HG03457 (cell line): ENCODE results near the gene ATP11A.
"Not testable (repeated sequence)": the region's sequence is repeated elsewhere in the genome, so short reads cannot be mapped to it uniquely, and the experiment has no call there.

ENCODE experiments used
- ATAC-seq: cut with Tn5 transposase; IDR thresholded peaks from one replicate; pipeline ENCODE4 v1.9.1; 2021; ENCODE audit warnings: moderate number of reproducible peaks; ENCODE audit not compliant: unreplicated experiment

Gene ATP11A

GRCh38 chr13:112831801-112832200 lies 142.0 kb downstream of the ATP11A start:
- ATAC-seq, result no peak

GRCh38 chr13:112832811-112833210 lies 143.0 kb downstream of the ATP11A start:
- no peak for ATAC-seq

- no peak for ATAC-seq
These were observed 143.9 kb downstream of the ATP11A start for GRCh38 chr13:112833551-112834257.

GRCh38 chr13:112835344-112835743 lies 145.5 kb downstream of the ATP11A start:
- ATAC-seq, result no peak

GRCh38 chr13:112835796-112836195 lies 146.0 kb downstream of the ATP11A start:
- ATAC-seq, result no peak

- no peak for ATAC-seq
These were observed 147.1 kb downstream of the ATP11A start for GRCh38 chr13:112836940-112837339.

- ATAC-seq, result no peak
These were observed 147.7 kb downstream of the ATP11A start for GRCh38 chr13:112837371-112838037.

GRCh38 chr13:112838038-112838841 lies 148.4 kb downstream of the ATP11A start:
- ATAC-seq, result no peak

GRCh38 chr13:112838842-112839117 lies 148.9 kb downstream of the ATP11A start:
- no peak for ATAC-seq

GRCh38 chr13:112839356-112840105 lies 149.7 kb downstream of the ATP11A start:
- no peak for ATAC-seq

- no peak for ATAC-seq
These were observed 150.8 kb downstream of the ATP11A start for GRCh38 chr13:112840472-112841302.

GRCh38 chr13:112841303-112842015 lies 151.6 kb downstream of the ATP11A start:
- not testable (repeated sequence) for ATAC-seq

GRCh38 chr13:112842343-112842856 lies 152.6 kb downstream of the ATP11A start:
- no peak for ATAC-seq

- no peak for ATAC-seq
These were observed 153.1 kb downstream of the ATP11A start for GRCh38 chr13:112842931-112843391.

GRCh38 chr13:112843392-112844111 lies 153.7 kb downstream of the ATP11A start:
- no peak for ATAC-seq

- no peak for ATAC-seq
These were observed 154.6 kb downstream of the ATP11A start for GRCh38 chr13:112844411-112844810.

GRCh38 chr13:112844879-112845278 lies 155.0 kb downstream of the ATP11A start:
- ATAC-seq, result no peak

- no peak for ATAC-seq
These were observed 155.8 kb downstream of the ATP11A start for GRCh38 chr13:112845511-112846144.
